HCEC 1CT (cell line): ENCODE results near the gene BCAS3.
"Not testable (repeated sequence)": the region's sequence is repeated elsewhere in the genome, so short reads cannot be mapped to it uniquely, and the experiment has no call there.

Experiments
- DNase-seq: peaks from one replicate; pipeline ENCODE4 v3.0.0-alpha.2; 2017

Gene BCAS3

DNA sequence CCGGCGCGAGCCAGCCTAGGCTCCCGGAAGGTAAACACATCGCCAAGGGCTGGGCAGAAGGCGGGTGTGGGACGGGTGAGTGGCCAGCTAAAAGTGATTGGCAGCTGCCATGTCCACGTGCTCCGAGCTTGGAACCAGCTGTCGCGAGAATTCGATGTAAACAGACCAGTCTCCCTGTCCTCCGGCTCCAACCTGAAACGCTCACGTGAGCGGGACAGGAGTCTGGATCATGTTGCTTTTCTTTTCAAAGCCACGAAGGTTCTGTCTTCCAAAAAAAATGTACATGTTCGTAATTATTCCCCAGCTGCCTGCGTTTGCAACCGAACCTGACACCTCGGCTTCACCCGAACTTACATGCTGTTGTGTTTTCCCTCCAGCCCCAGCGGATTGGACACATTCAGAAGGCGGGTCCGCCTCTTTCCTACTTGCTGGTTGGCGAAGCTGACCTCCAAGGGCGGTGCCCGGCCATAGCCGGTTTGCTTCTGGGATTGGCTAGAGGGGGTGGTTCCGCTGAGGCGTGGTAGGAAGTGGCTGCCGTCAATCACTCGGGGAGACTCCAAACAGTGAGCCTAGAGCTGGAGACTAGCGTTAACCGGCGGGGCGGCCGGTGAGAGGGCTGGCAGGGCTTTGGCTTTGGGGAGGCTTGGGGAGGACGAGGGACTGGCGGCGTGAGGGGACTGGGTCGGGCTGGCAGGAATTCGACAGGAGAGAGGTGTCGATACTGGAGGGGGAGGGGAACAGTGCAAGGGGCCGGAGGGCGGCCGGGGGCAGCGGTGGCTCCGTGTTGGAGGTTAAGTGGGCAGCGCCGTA is at the start of gene BCAS3:
Gene BCAS3, plus strand, starts transcription at position 544 of the 810 bp plus-strand sequence.
- DNase-seq: peak; percentile 99

DNA sequence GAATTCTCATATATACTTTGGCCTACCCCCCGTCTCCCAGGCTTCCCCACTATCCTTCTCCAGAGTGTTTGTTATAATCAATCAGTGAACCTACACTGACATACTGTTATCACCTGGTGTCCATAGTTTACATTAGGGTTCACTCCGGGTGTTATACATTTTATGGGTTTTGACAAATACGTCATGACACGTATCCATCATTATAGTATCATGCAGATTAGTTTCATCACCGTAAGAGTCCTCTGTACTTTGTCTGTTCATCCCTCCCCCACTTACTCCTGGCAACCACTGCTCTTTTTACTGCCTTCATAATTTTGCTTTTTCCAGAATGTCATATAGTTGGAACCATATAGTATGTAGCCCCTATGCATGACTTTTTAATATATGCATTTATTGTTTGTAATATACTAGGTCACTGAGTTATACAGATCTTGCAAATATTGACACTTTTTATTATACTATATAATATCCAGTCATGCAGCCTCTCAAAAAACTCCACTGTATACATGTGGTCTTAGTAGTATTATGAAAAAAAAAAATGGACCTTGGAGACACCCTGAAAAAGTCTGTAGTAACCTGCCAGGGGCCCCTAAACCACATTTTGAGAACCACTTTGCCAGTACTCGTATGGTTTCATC is 49.3 kb upstream of the BCAS3 start:
- no peak for DNase-seq

DNA sequence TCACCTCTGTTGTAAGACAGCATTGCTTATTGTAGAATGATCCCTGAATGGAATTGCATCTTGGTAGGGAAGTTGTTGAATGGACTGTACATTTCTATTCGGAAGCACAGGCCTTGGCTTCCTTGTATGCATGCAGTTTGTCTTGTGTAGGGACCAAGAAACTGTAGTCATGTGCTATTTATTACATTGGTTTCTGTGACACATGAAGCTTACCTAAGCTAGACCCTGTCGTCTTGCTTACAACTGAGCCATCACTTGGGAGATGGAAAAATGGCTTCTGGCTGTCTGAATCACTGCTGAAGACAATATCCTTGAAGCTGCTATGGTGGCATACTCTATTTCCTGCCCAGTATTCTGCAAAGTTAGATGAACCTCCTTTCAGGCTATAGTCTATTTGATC is 48.5 kb upstream of the BCAS3 start:
- no peak for DNase-seq

DNA sequence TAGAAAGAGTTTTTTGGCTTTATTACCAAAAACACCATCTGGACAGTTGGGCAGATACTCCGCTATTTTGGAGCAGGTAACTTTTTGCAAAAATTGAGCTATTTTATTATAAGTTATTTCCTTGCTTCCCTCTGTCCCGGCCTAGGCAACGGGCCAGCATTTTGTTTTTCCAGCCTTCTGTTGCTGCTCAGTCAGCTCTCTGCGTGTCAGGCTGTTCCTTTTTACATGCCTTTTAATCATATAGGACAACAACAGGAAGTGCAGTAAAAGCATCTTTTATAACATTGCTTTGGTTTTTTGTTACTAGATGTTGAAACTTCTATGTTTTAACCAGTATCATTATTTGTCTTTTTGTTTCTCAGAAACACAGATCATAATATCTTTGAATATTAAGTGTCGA is 47.3 kb upstream of the BCAS3 start:
- DNase-seq: no peak

DNA sequence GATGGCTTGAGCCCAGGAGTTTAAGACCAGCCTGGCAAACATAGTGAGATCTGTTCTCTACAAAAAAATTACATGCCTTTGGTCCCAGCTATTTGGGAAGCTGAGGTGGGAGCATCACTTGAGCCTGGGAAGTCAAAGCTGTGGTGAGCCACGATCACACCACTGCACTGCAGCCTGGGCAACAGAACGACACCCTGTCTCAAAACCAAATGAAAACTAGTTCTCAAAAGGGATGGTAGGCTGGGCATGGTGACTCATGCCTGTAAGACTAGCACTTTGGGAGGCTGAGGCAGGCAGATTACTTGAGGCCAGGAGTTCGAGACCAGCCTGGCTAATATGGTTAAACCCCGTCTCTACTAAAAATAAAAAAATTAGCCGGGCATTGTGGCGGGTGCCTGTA is 46.5 kb upstream of the BCAS3 start:
- DNase-seq: no peak

DNA sequence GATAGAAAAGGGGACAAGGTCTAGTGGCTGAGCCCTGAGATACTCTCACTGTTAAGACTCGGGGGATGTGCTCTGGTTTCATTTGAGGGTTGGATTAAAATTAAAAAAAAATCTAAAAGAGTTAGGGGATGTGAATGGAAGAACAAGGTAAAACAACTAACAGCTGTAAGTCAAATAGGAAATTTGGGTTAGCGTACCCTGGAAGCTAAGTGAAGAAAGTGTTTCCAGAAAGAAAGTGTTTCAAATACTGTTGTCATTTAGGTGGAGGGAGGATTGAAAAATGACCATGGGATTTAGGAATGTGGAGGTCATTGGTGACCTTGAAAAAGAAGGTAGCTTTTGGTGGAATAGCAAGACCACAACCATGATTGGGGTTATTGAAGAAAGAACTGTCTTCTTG is 40.0 kb upstream of the BCAS3 start:
- DNase-seq: no peak

DNA sequence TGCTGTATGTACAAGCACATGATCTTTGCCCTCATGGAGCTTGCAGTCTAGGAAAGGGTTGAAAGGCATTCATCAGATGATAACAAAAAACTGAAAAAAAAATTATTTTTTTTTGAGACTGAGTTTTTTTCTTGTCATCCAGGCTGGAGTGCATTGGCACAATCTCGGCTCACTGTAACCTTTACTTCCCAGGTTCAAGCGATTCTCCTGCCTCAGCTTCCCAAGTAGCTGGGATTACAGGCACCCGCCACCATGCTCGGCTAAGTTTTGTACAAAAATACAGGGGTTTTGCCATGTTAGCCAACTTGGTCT is 38.7 kb upstream of the BCAS3 start:
- no peak for DNase-seq

DNA sequence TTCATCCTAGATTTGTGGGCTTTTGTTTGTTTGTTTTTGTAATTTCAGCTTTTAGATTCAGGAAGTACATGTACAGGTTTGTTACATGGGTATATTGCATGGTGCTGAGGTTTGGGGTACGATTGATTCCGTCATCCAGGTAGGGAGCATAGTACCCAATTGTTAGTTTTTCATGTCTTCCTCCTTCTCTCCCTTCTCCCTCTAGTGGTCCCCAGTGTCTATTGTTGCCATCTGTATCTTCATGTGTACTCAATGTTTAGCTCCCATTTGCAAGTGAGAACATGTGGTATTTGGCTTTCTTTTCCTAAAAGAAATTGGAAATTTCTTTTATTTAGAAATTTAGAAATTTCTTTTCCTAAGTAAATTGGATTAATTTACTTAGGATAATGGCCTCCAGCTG is 37.1 kb upstream of the BCAS3 start:
- peak; percentile 31 for DNase-seq

DNA sequence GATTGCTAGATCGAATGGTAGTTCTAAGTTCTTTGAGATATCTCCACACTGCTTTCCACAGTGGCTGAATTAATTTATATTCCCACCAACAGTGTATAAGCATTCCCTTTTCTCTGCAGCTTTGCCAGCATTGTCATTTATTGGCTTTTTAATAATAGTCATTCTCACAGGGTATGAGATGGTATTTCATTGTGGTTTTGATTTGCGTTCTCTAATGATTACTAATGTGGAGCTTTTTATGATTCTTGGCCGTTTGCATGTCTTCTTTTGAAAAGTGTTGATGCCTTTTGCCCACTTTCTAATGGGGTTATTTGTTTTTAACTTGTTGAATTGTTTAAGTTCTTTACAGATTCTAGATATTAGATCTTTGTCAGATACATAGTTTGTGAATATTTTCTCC is 36.5 kb upstream of the BCAS3 start:
- DNase-seq: peak; percentile 35

DNA sequence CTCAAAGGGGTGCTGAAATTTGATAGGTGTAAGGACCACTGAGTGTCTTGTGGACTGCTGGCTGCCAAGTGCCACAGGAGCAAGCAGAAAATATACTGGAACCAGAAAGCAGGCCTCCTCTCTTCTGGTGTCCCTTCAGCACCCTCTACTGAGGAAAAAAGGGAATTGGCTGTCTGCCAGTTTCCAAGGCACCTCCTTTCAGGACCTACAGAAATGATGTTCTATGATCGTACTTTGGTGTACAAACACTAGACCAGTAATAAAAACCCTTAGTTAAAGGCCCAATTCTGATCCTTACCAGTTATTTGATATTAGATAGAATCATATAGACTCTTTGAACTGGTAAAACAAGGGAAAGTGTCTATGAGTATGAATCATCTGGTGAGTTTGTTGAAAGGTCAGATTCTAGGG is 35.8 kb upstream of the BCAS3 start:
- peak; percentile 76 for DNase-seq

DNA sequence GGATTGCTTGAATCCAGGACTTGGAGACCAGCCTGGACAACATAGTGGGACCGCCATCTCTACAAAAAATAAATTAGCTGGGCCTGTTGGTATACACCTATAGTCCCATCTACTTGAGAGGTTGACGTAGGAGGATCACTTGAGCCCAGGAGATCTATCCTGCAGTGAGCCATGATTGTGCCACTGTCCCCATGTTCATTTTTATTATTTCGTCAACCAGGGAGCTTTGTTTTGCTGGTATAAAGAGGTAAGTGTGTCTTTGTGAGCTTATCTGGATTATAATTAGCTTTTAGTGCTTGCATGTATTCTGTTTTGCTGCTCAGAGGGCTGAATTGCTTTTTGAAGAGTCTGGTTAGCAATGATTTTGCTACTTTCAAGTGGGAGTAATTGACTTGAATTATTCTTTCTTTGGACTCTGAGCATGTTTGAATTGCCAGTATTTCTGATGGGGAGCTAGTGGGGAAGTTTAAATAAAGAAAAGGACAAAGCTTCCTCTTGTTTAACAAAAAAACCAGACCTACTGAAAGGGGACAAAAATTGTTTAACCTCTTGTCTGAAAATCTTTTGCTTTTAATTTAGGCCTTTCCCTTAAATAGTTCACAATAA is 31.6 kb upstream of the BCAS3 start:
- DNase-seq: no peak

DNA sequence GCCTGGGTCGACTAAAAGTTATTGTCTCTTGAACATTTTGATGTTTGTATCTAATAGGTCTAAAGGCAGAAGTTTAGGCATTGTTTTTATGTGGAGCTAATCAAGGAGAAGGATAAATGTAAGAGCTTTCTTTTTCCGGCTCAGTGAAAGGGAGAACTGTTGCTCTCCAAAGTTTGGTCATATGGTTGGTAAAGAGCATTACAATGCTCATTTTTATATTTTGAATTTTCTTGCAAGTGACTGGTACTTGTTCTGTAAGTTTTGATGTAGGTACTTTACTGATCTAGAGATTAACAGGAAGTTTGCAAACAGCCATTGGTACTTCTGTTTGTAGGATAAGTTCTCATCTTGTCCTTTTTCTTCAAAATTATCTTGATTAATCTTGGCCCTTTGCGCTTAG is 30.9 kb upstream of the BCAS3 start:
- DNase-seq: no peak

DNA sequence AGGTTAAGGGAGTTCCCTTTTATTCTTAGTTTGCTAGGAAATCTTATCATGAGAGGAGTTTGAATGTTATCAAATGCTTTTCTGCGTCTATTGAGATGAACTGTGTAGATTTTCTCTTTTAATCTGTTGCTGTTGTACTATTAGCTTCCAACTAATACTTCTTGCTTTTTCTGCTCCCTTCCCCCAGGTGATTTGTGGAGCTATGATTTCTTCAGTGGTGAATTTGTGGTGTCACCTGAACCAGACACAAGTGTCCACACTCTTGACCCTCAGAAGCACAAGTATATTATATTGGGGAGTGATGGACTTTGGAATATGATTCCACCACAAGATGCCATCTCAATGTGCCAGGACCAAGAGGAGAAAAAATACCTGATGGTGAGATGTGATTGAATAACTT is 29.9 kb upstream of the BCAS3 start:
- no peak for DNase-seq

DNA sequence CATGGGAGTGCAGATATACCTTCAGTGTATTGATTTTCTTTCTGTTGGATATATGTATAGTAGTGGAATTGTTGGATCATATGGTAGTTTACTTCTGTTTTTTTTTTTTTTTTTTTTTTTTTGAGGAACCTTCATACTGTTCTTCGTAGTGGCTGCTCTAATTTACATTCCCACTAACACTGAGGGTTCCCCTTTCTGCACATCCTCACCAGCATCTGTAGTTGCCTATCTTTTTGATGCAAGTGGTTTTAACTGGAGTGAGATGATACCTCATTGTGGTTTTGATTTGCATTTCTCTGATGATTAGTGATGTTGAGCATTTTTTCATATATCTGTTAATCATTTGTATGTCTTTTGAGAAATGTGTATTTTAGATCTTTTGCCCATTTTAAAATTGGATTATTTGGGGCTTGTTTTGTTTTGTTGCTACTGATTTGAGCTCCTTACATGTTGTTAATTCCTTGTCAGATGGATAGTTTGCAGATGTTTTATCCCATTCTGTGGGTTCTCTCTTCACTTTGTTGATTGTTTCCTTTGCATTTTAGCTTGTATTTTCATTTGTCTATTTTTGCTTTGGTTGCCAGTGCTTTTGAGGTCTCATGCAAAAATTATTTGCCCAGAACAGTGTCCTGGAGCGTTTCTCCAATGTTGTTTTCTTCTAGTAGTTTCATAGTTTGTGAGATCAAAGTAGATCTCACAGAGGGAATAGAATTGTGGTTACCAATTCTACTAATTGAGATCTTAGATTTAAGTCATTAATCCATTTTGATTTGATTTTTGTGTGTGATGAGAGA is 25.0 kb upstream of the BCAS3 start:
- no peak for DNase-seq

DNA sequence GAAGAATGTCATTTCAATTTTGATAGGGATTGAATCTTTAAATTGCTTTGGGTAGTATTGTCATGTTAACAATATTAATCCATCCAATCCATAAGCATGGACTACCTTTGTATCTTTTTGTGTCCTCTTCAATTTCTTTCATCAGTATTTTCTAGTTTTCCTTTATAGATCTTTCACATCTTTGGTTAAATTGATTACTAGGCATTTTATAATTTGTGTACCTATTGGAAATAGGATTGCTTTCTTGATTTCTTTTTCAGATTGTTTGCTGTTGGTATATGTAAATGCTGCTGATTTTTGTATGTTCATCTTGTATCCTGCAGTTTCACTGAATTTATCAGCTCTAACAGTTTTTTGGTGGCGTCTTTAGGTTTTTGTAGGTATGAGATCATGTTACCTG is 24.1 kb upstream of the BCAS3 start:
- no peak for DNase-seq

DNA sequence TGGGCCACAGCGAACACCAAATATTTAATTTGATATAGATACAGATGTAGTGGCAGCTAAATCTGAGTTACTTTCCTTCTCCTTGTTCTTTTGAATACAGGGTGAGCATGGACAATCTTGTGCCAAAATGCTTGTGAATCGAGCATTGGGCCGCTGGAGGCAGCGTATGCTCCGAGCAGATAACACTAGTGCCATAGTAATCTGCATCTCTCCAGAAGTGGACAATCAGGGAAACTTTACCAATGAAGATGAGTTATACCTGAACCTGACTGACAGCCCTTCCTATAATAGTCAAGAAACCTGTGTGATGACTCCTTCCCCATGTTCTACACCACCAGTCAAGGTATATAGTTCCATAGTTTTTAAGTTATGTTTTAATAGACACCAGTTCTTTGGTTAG is 21.2 kb upstream of the BCAS3 start:
- DNase-seq: no peak

DNA sequence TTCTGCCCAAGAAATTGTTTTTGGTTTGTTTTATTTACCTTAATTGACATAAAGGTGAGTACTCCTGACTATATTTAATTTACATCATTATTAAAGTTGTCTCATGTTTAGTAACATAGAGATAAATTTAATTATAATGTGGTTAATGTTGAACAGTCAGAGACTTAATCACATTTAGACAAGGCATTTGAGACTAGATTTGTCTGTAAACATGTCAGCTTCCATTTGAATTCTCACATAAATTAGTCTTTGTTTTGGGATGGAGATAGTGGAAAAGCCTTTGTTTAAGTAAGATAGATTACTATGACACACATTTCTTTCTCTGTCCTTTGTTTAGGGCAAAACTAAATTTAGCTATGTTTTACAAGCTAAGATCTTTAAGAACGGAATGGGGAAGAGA is 18.5 kb upstream of the BCAS3 start:
- DNase-seq: no peak

DNA sequence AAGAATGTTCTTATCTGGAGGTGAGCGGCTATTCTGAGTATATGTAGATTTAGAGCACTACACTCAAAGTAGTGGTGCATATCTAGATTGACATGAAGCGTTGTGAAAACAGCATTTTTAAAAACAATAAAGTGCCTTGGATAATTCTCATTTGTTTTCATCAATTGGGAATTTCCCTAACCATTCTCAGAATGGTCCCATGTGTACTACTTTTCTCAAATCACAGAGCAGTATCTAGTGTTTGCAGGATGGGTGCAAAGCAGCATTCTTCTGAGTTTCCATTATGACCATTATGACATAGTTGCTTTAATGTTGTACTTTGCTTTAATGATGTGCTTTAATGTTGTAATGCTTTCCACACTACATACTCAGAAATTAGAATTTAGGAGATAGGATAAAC is 16.2 kb upstream of the BCAS3 start:
- DNase-seq: no peak

DNA sequence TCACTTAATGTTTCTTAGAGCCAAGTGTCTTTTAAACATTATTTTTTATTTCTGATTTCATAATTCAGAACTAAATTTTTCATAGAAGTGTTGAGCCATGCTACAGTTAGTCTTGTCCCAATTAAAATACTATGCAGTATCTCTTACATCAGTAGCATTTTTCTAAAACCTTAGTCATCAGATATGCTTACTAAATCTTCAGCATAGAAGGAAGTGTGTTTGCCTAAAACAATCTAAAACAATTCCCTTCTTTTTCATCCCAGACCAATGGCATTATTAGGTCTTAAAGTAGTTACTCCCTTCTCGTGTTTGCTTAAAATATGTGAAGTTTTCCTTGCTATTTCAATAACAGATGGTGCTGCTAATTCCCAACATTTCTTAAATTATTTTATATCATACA is 13.6 kb upstream of the BCAS3 start:
- peak; percentile 37 for DNase-seq

DNA sequence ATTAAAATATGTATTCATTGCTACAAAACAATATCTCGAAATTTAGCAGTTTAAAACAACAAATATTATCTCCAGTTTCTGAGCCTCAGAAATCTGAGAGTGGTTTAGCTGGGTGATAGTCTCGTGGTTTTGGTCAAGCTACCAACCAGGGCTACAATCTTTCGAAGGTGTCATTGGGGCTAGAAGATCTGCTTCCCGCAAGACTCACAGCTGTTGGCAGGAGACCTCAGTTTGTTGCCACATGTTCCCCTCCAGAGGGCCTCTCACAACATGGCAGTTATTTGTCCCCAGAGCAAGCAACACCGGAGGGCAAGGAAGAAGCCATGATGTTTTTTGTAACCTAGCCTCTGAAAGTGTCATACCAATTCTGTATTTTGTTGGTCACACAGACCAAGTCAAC is 12.0 kb upstream of the BCAS3 start:
- DNase-seq: no peak

DNA sequence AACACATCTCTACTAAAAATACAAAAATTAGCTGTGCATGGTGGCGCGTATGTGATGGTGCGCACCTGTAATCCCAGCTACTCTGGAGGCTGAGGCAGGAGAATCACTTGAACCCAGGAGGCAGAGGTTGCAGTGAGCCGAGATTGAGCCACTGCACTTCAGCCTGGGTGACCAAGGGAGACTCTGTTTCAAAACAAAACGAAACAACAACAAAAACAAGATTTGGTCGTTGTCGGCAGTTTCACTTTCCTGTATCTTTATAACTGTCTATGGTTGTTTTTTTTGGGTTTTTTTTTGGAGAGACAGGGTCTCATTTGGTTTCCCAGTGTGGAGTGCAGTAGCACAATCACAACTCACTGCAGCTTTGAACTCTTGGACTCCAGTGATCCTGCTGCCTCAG is 8.9 kb upstream of the BCAS3 start:
- not testable (repeated sequence) for DNase-seq

DNA sequence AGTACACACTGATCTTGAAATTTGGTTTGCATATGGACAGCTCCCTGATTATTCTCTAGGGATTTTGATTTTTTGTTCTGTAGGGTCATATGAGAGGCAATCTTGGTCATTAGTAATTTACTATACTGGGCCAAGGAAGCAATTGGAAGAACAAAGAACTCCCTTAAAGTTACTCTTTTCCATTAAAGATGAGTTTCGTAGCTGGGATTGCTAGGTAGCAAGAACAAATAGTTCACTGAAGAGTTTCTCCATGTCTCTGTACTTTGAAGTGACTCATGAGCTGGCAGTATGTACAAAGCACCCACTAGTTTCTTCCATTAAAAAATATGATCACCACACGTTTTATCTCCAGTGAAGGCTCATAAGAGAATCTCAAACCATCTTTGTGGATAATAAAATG is 6.2 kb upstream of the BCAS3 start:
- no peak for DNase-seq

DNA sequence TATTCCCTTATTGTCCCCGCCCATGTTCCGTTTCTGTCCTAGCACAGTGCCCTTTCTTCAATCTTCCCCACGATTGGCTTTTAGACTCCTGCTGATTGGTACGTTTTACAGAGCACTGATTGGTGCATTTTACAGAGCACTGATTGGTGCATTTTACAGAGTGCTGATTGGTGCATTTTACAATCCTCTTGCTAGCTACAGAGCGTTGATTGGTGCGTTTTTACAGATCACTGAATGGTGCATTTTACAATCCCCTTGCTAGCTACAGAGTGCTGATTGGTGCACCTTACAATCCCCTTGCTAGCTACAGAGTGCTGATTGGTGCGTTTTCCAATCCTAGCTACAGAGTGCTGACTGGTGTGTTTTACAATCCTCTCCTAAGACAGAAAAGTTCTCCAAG is 3.0 kb upstream of the BCAS3 start:
- not testable (repeated sequence) for DNase-seq

DNA sequence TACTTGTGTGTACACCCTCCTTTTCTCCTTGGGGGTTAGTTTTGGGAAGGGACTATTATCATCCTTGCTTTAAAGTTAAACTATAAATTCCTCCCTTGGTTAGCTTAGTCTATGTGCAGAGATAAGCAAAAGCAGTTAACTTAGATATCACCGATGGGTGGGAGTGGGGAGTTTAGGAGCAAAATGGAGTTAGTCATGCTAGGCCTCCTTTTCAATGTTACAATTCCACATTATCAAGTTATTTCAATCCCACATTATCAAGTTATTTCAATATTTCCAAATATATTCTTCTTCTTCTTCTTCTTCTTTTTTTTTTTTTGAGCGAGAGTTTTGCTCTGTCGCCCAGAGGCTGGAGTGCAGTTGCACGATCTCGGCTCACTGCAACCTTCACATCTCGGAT is 1.7 kb upstream of the BCAS3 start:
- DNase-seq: no peak
